ENCODE measurements around the gene DISC1.

DNA sequence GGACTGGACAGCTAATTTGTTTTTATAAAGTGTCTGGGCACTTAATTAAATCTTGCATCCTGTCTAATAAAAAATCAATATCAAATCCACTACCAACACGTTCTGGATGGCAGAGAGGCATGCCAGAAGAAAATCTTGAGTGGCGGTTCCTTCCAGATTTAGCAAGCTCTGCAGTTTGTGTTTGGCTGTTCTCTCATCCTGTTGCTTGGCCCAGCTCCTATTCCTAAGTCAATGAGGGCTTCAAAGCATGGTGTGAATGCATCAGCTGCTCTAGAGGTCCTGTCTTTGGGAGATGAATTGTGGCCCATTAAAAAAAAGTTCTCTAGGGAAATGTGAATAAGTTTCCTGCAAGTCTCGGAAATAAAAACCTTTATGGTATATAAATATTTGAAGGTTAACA, 90.3 kb downstream of the DISC1 start:
- TF ChIP-seq EZH2 (IDR thresholded peaks at IDR 0.05; ENCODE audit: low read depth, unreplicated experiment), result no peak
- no peak for TF ChIP-seq CTCF (conservative IDR thresholded peaks at IDR 0.05; ENCODE audit: low read depth in 2 of 2)
- TF ChIP-seq POLR2AphosphoS5 (IDR thresholded peaks at IDR 0.05; ENCODE audit: low read depth), result no peak
